ENCODE measurements around the gene ARID3B.
"Not testable (repeated sequence)": the region's sequence is repeated elsewhere in the genome, so short reads cannot be mapped to it uniquely, and the experiment has no call there.

Gene ARID3B

DNA sequence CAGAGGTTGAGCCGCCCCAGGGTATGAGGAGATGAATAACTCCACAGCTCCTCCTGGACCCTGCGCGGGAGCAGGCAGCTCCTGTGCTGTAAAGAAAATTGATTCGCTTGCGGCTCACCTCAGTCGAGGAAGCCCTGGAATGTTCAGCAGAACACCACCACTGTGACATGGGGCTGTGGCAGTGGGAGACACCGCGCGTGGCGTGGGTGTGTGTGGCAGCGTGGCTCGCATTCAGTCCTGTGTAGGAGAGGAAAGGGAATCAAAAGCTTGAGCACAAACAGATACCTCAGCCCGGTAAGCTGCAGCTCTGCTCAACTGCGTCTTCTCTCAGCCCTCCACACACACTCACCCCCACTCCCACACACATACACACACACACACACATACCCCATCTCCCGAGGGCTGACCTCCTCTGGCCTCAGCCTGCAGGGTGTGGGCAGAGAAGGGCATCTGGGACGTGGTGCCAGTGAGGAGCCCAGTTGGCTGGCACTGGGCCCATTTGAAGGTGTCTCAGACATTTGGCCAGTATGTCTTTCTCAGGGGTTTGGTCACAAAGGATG, 56.2 kb downstream of the ARID3B start:
- not testable (repeated sequence) for H3K27me3 ChIP-seq (ENCODE audit: control insufficient read depth in 1 of 2, insufficient read depth in 2 of 2, low read length in 2 of 2); H3K27ac ChIP-seq (ENCODE audit: low read depth, low read length)

GRCh38 chr15:74598126-74598842, 57.3 kb downstream of the ARID3B start:
- H3K4me3 ChIP-seq (ENCODE audit: low read depth in 1 of 2, low read length in 2 of 2) = peak overlapping the region; percentile 76 to 99
- H3K9ac ChIP-seq (ENCODE audit: low read length) = peak overlapping the region; percentile 87
- H3K9me3 ChIP-seq (ENCODE audit: low read length) = no peaks in the 10 kb centered on the region
- H3K27me3 ChIP-seq (ENCODE audit: control insufficient read depth in 1 of 2, insufficient read depth in 2 of 2, low read length in 2 of 2) = no peaks in the 10 kb centered on the region
- H3K27ac ChIP-seq (ENCODE audit: low read depth, low read length) = peak overlapping the region; percentile 93
- peaks cover 1% of the 10 kb centered on the region for H3K36me3 ChIP-seq (ENCODE audit: insufficient read depth, low read length)
- H3K4me1 ChIP-seq (ENCODE audit: insufficient read depth, low read length) = peaks cover 24% of the 10 kb centered on the region

More for the DNA sequence above, 56.2 kb downstream of the ARID3B start:
- H3K9ac ChIP-seq (ENCODE audit: low read length); H3K4me3 ChIP-seq (ENCODE audit: low read depth in 1 of 2, low read length in 2 of 2); H3K9me3 ChIP-seq (ENCODE audit: low read length): not testable (repeated sequence)
- Histone ChIP-seq H3K4me1 (ENCODE audit: insufficient read depth, low read length) (peaks cover 24% of the 10 kb centered on the region), H3K36me3 (ENCODE audit: insufficient read depth, low read length) (peaks cover 12% of the 10 kb centered on the region)

- H3K4me3 ChIP-seq (ENCODE audit: low read depth in 1 of 2, low read length in 2 of 2) = peak overlapping the region; percentile 76 to 99
- peak overlapping the region; percentile 93 for H3K27ac ChIP-seq (ENCODE audit: low read depth, low read length)
- peak overlapping the region; percentile 87 for H3K9ac ChIP-seq (ENCODE audit: low read length)
- no peaks in the 10 kb centered on the region for H3K9me3 ChIP-seq (ENCODE audit: low read length)
- H3K4me1 ChIP-seq (ENCODE audit: insufficient read depth, low read length) = peaks cover 24% of the 10 kb centered on the region
- H3K27me3 ChIP-seq (ENCODE audit: control insufficient read depth in 1 of 2, insufficient read depth in 2 of 2, low read length in 2 of 2) = no peaks in the 10 kb centered on the region
- no peaks in the 10 kb centered on the region for H3K36me3 ChIP-seq (ENCODE audit: insufficient read depth, low read length)
Observed at GRCh38 chr15:74599156-74599555, 58.1 kb downstream of the ARID3B start.

GRCh38 chr15:74603026-74603788, 62.2 kb downstream of the ARID3B start:
- no peak overlapping the region for H3K4me3 ChIP-seq (ENCODE audit: low read depth in 1 of 2, low read length in 2 of 2)
- no peak overlapping the region for H3K27ac ChIP-seq (ENCODE audit: low read depth, low read length)
- peaks cover 20% of the 10 kb centered on the region for H3K4me1 ChIP-seq (ENCODE audit: insufficient read depth, low read length)
- no peaks in the 10 kb centered on the region for H3K9me3 ChIP-seq (ENCODE audit: low read length)
- H3K36me3 ChIP-seq (ENCODE audit: insufficient read depth, low read length) = no peaks in the 10 kb centered on the region
- no peaks in the 10 kb centered on the region for H3K27me3 ChIP-seq (ENCODE audit: control insufficient read depth in 1 of 2, insufficient read depth in 2 of 2, low read length in 2 of 2)
- no peak overlapping the region for H3K9ac ChIP-seq (ENCODE audit: low read length)

DNA sequence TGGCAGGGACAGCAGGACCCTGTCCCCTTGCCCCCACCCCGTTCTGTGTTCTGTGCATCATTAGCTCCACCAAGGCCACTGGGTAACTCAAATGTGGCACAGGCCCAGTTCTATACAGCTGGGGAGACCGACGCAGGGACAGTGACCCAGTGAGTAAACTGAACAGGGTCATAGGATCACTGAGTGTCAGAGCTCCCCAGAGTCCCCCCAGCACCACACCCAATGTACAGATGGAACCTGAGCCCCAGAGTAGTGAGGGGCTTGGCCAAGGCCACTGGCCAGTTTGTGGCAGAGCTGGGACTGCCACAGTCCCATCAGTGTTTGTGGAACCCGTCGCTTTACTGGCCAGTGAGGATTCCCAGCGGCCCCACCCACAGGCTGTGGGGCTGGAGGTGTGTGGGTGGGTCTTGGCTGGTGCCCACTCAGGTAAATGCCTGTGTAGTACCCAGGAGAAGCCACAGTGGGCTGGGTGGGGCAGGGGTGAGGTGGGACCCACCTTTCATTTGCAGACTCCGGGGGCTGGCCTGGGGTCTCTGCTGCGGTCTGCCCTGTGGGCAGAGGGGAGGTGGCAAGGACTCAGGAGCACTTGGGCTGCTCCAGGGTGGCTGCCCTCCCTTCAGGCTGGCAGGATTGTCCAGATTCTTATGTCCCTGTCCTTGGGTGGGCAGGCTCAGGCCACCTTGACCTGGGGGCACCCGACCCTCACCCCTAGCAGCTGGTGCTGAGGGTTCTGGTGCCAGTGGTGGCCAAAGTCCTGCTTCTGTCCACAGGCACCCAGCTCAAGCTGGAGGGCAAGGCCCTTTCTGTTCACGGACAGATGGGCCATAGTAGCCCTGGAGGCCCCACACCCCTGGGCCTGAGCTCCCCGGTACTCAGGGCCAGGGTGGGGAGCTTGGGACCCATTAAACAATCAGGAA, 63.0 kb downstream of the ARID3B start:
- Histone ChIP-seq H3K4me3 (ENCODE audit: low read depth in 1 of 2, low read length in 2 of 2) (no peak overlapping the region), H3K27me3 (ENCODE audit: control insufficient read depth in 1 of 2, insufficient read depth in 2 of 2, low read length in 2 of 2) (no peaks in the 10 kb centered on the region), H3K36me3 (ENCODE audit: insufficient read depth, low read length) (no peaks in the 10 kb centered on the region), H3K9ac (ENCODE audit: low read length) (no peak overlapping the region), H3K9me3 (ENCODE audit: low read length) (no peaks in the 10 kb centered on the region), H3K4me1 (ENCODE audit: insufficient read depth, low read length) (peaks cover 18% of the 10 kb centered on the region), H3K27ac (ENCODE audit: low read depth, low read length) (no peak overlapping the region)

DNA sequence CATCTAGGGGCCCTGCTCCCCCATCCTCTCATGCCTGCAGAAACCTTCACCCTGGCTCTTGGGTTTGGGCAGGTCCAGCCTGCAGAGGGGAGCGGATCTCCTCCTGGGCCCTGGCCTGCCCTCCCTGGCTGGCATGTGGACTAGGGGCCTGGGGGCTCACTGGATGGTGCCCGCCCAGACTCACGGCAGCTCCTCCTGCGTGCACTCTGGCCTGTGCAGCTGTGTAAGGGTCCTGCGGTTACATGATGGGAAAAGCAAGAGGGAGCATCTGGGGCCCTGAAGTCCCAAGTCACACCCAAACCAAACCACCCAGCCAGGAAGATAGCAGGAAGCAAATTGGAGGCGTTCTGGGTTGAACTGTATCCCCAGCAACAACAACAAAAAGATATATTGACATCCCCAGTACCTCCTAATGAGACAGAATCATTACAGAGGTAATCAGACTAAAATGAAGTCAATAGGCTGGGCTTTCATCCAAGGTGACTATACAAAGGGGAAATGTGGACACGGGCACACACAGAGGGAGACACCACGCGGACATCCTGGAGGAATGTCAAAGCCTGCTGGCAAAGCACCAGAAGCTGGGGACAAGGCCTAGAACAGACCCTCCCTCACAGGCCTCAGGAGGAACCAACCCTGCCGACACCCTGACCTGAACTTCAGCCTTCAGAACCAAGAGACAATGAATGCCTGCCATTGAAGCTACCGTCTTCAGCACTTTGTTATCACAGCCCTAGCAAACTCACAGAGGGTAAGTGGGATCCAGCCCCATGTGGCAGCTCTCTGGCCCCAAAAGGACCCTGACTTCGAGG, 64.2 kb downstream of the ARID3B start:
- no peaks in the 10 kb centered on the region for H3K9me3 ChIP-seq (ENCODE audit: low read length)
- no peak overlapping the region for H3K9ac ChIP-seq (ENCODE audit: low read length)
- H3K27me3 ChIP-seq (ENCODE audit: control insufficient read depth in 1 of 2, insufficient read depth in 2 of 2, low read length in 2 of 2) = no peaks in the 10 kb centered on the region
- no peak overlapping the region for H3K27ac ChIP-seq (ENCODE audit: low read depth, low read length)
- H3K36me3 ChIP-seq (ENCODE audit: insufficient read depth, low read length) = no peaks in the 10 kb centered on the region
- peaks cover 8% of the 10 kb centered on the region for H3K4me1 ChIP-seq (ENCODE audit: insufficient read depth, low read length)
- no peak overlapping the region for H3K4me3 ChIP-seq (ENCODE audit: low read depth in 1 of 2, low read length in 2 of 2)

DNA sequence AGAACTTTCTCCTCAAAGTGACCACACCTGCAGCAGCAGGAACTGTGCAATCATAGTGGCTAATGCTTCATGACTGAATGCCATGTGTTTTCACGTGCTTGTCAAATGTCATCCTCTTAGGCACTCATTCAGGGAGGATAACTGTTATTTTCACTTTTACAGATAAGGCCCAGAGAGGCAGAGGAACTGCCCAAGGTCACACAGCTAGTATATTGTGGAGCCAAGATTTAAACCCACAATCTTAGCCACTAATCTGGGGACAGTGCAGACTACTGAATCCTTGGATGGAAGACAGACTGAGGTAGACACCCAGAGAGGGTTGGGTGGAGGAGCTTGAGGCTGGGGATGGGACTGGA, 64.8 kb downstream of the ARID3B start:
- peaks cover 2% of the 10 kb centered on the region for H3K4me1 ChIP-seq (ENCODE audit: insufficient read depth, low read length)
- H3K4me3 ChIP-seq (ENCODE audit: low read depth in 1 of 2, low read length in 2 of 2) = no peak overlapping the region
- no peak overlapping the region for H3K27ac ChIP-seq (ENCODE audit: low read depth, low read length)
- H3K27me3 ChIP-seq (ENCODE audit: control insufficient read depth in 1 of 2, insufficient read depth in 2 of 2, low read length in 2 of 2) = no peaks in the 10 kb centered on the region
- H3K9me3 ChIP-seq (ENCODE audit: low read length) = no peaks in the 10 kb centered on the region
- no peaks in the 10 kb centered on the region for H3K36me3 ChIP-seq (ENCODE audit: insufficient read depth, low read length)
- no peak overlapping the region for H3K9ac ChIP-seq (ENCODE audit: low read length)

DNA sequence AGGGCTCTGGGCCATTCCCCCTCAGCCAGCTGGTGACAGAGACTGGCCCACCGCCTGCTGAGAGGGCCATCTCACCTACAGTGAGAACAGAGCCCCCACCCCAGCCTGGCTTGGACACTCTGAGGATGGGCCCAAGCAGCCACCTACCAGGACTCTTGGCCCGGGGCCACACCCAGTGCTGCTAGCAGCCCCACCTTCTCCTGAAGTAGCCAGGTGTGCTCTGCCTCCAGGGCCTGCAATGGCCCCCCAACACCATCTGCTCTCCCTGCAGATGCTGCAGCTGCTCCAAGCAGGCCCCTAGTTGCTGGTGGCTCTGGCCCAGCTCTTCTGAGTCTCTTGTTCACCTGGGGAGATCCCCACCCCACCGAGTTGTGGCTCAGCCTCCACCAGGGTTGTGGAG, 67.8 kb downstream of the ARID3B start:
- Histone ChIP-seq H3K4me3 (ENCODE audit: low read depth in 1 of 2, low read length in 2 of 2) (no peak overlapping the region), H3K36me3 (ENCODE audit: insufficient read depth, low read length) (no peaks in the 10 kb centered on the region), H3K27me3 (ENCODE audit: control insufficient read depth in 1 of 2, insufficient read depth in 2 of 2, low read length in 2 of 2) (no peaks in the 10 kb centered on the region), H3K9me3 (ENCODE audit: low read length) (no peaks in the 10 kb centered on the region), H3K4me1 (ENCODE audit: insufficient read depth, low read length) (peaks cover under 1% of the 10 kb centered on the region), H3K9ac (ENCODE audit: low read length) (no peak overlapping the region), H3K27ac (ENCODE audit: low read depth, low read length) (no peak overlapping the region)

GRCh38 chr15:74609938-74610301, 68.9 kb downstream of the ARID3B start:
- no peak overlapping the region for H3K27ac ChIP-seq (ENCODE audit: low read depth, low read length)
- no peaks in the 10 kb centered on the region for H3K27me3 ChIP-seq (ENCODE audit: control insufficient read depth in 1 of 2, insufficient read depth in 2 of 2, low read length in 2 of 2)
- H3K36me3 ChIP-seq (ENCODE audit: insufficient read depth, low read length) = no peaks in the 10 kb centered on the region
- no peak overlapping the region for H3K9ac ChIP-seq (ENCODE audit: low read length)
- peaks cover 6% of the 10 kb centered on the region for H3K4me1 ChIP-seq (ENCODE audit: insufficient read depth, low read length)
- H3K4me3 ChIP-seq (ENCODE audit: low read depth in 1 of 2, low read length in 2 of 2) = no peak overlapping the region
- H3K9me3 ChIP-seq (ENCODE audit: low read length) = no peaks in the 10 kb centered on the region

- no peak overlapping the region for H3K27ac ChIP-seq (ENCODE audit: low read depth, low read length)
- no peak overlapping the region for H3K9ac ChIP-seq (ENCODE audit: low read length)
- no peak overlapping the region for H3K4me3 ChIP-seq (ENCODE audit: low read depth in 1 of 2, low read length in 2 of 2)
- H3K36me3 ChIP-seq (ENCODE audit: insufficient read depth, low read length) = no peaks in the 10 kb centered on the region
- H3K4me1 ChIP-seq (ENCODE audit: insufficient read depth, low read length) = peaks cover 6% of the 10 kb centered on the region
- H3K9me3 ChIP-seq (ENCODE audit: low read length) = no peaks in the 10 kb centered on the region
- H3K27me3 ChIP-seq (ENCODE audit: control insufficient read depth in 1 of 2, insufficient read depth in 2 of 2, low read length in 2 of 2) = no peaks in the 10 kb centered on the region
Observed at GRCh38 chr15:74610302-74610951, 69.4 kb downstream of the ARID3B start.
